ENCODE data around the gene ETS1.

ETS1 gene

GRCh38 chr11:128522055-128522942, 65.1 kb downstream of the ETS1 start:
- Histone ChIP-seq H3F3A (ENCODE audit: insufficient read depth, low read length) (no peaks in the 10 kb centered on the region), H3K9me2 (replicated peaks; ENCODE audit: insufficient read depth, low read length) (no peaks in the 10 kb centered on the region), H2AFZ (ENCODE audit: low read length) (peak overlapping the region; percentile 76), H4K20me1 (ENCODE audit: insufficient read depth, low read length) (no peaks in the 10 kb centered on the region), H3K4me1 (ENCODE audit: low read length) (peaks cover 15% of the 10 kb centered on the region), H3K27me3 (replicated peaks; ENCODE audit: insufficient read depth, low read length) (no peaks in the 10 kb centered on the region), H3K79me2 (ENCODE audit: low read length) (peaks cover 46% of the 10 kb centered on the region), H3K4me3 (ENCODE audit: low read length) (peak overlapping the region; percentile 82), H3K4me2 (ENCODE audit: low read depth, low read length) (peak overlapping the region; percentile 84), H3K27ac (ENCODE audit: low read length) (peak overlapping the region; percentile 44; the same call in 1 of the 2 replicates), H3K9me3 (replicated peaks; ENCODE audit: insufficient read depth, low read length) (no peaks in the 10 kb centered on the region), H3K36me3 (replicated peaks; ENCODE audit: insufficient read depth, low read length) (no peaks in the 10 kb centered on the region), H3K9ac (ENCODE audit: low read length) (peak overlapping the region; percentile 72)
- TF ChIP-seq CTCF (IDR thresholded peaks at IDR 0.05; ENCODE audit: low read length) (no peak), EZH2 (optimal IDR thresholded peaks at IDR 0.05; ENCODE audit: low read depth, low read length) (no peak), EZH2phosphoT487 (IDR thresholded peaks at IDR 0.05; ENCODE audit: low read length) (no peak)
- DNase-seq: peak; percentile 94

GRCh38 chr11:128521682-128522054, 65.7 kb downstream of the ETS1 start:
- H3F3A ChIP-seq (ENCODE audit: insufficient read depth, low read length): no peaks in the 10 kb centered on the region
- TF ChIP-seq CTCF (IDR thresholded peaks at IDR 0.05; ENCODE audit: low read length) (no peak), EZH2phosphoT487 (IDR thresholded peaks at IDR 0.05; ENCODE audit: low read length) (no peak), EZH2 (optimal IDR thresholded peaks at IDR 0.05; ENCODE audit: low read depth, low read length) (no peak)
- H4K20me1 ChIP-seq (ENCODE audit: insufficient read depth, low read length): no peaks in the 10 kb centered on the region
- peak overlapping the region; percentile 84 for H3K4me2 ChIP-seq (ENCODE audit: low read depth, low read length)
- H2AFZ ChIP-seq (ENCODE audit: low read length): peak overlapping the region; percentile 76
- peaks cover 52% of the 10 kb centered on the region for H3K79me2 ChIP-seq (ENCODE audit: low read length)
- H3K4me3 ChIP-seq (ENCODE audit: low read length): peak overlapping the region; percentile 82
- H3K4me1 ChIP-seq (ENCODE audit: low read length): peaks cover 15% of the 10 kb centered on the region
- H3K9me2 ChIP-seq (replicated peaks; ENCODE audit: insufficient read depth, low read length): no peaks in the 10 kb centered on the region
- H3K36me3 ChIP-seq (replicated peaks; ENCODE audit: insufficient read depth, low read length): no peaks in the 10 kb centered on the region
- no peaks in the 10 kb centered on the region for H3K27me3 ChIP-seq (replicated peaks; ENCODE audit: insufficient read depth, low read length)
- DNase-seq: peak; percentile 23
- H3K9ac ChIP-seq (ENCODE audit: low read length): peak overlapping the region; percentile 72
- H3K27ac ChIP-seq (ENCODE audit: low read length): peak overlapping the region; percentile 41; the same call in 1 of the 2 replicates
- H3K9me3 ChIP-seq (replicated peaks; ENCODE audit: insufficient read depth, low read length): no peaks in the 10 kb centered on the region

- no peak for TF ChIP-seq CTCF (IDR thresholded peaks at IDR 0.05; ENCODE audit: low read length)
- TF ChIP-seq EZH2 (optimal IDR thresholded peaks at IDR 0.05; ENCODE audit: low read depth, low read length): no peak
- no peak for TF ChIP-seq EZH2phosphoT487 (IDR thresholded peaks at IDR 0.05; ENCODE audit: low read length)
- Histone ChIP-seq H3K27ac (ENCODE audit: low read length) (no peak overlapping the region; the same call in 1 of the 2 replicates), H3K4me1 (ENCODE audit: low read length) (peaks cover 15% of the 10 kb centered on the region), H3K9me2 (replicated peaks; ENCODE audit: insufficient read depth, low read length) (no peaks in the 10 kb centered on the region), H3K79me2 (ENCODE audit: low read length) (peaks cover 58% of the 10 kb centered on the region), H3K4me3 (ENCODE audit: low read length) (peak overlapping the region; percentile 82), H3K9me3 (replicated peaks; ENCODE audit: insufficient read depth, low read length) (no peaks in the 10 kb centered on the region), H4K20me1 (ENCODE audit: insufficient read depth, low read length) (no peaks in the 10 kb centered on the region), H3K4me2 (ENCODE audit: low read depth, low read length) (peak overlapping the region; percentile 84), H2AFZ (ENCODE audit: low read length) (peak overlapping the region; percentile 76), H3K36me3 (replicated peaks; ENCODE audit: insufficient read depth, low read length) (no peaks in the 10 kb centered on the region), H3K9ac (ENCODE audit: low read length) (peak overlapping the region; percentile 72), H3F3A (ENCODE audit: insufficient read depth, low read length) (no peaks in the 10 kb centered on the region), H3K27me3 (replicated peaks; ENCODE audit: insufficient read depth, low read length) (no peaks in the 10 kb centered on the region)
- no peak for DNase-seq
These were observed 66.3 kb downstream of the ETS1 start for GRCh38 chr11:128520888-128521681.

Data from MM.1S (cell line).